ENCODE measurements around the gene MED7.

DNA sequence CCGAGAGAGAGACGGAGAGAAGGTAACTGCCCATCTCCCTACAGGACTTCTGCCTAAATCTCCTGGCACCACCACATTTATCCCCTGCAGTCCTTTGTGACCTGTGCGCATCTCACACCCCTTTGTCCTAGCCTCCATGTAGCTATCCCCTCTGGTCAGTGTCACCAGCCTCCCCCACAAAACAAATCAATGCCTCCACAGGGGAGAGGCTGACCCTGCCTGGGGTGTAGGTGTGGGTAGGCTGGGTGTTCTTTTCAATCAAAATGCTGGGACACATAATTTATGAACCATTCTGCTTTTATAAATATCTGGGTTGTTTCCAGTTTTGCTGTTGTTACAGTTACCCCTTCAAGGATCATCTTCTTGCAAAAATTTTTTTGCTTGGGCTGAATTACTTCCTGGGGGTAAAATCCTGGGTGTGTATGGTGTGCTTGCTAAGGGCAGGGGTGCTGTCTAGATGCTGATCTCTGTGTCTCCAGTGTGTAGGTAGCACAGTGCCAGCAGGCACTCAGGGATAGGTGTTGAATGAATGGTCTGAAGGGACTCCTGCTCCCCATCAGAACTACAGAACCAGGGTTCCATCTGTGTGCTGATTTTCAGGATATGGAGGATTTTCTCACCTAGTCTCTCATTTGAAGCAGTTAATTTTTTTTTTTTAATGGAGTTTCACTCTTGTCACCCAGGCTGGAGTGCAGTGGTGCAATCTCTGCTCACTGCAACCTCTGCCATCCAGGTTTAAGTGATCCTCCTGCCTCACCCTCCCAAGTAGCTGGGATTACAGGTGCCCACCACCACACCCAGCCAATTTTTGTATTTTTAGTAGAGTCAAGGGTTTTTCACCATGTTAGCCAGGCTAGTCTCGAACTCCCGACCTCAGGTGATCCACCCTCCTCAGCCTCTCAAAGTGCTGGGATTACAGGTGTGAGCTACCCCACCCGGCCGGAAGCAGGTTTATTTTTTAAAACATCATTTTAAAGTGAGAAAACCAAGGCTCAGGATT lies 23.8 kb upstream of the MED7 start, which contains the start of gene GARIN3:
- no peak for TF ChIP-seq EZH2 (IDR thresholded peaks at IDR 0.05; ENCODE audit: insufficient read depth, poor library complexity, severe bottlenecking)
- TF ChIP-seq EZH2phosphoT487 (IDR thresholded peaks at IDR 0.05; ENCODE audit: insufficient read depth, low read depth) = no peak

All from GM23248 (cell line).